Chondrocyte (in vitro differentiated cells): ENCODE data around the gene RALGPS1. TPM values are rescaled to one million over a fixed set of nuclear protein-coding genes. Genes with fewer than 3 reads are reported as not detected.

Experiments
- DNase-seq: peaks from one replicate; pipeline ENCODE4 v3.0.0; 2021; ENCODE audit warnings: mixed read lengths, low spot score
- H3K27ac Mint-ChIP-seq: one replicate; pipeline ENCODE4 v1.8.0; 2021; ENCODE audit warnings: mild to moderate bottlenecking, moderate library complexity, mixed read lengths; ENCODE audit not compliant: unreplicated experiment
- H3K27me3 Mint-ChIP-seq: 2 replicates; pipeline ENCODE4 v1.8.0; 2021; ENCODE audit warnings: low read depth, mixed read lengths
- H3K36me3 Mint-ChIP-seq: 2 replicates; pipeline ENCODE4 v1.8.0; 2021; ENCODE audit warnings: low read depth, mixed read lengths
- H3K4me1 Mint-ChIP-seq: 2 replicates; pipeline ENCODE4 v1.8.0; 2021; ENCODE audit warnings: low read depth, mild to moderate bottlenecking, mixed read lengths
- H3K4me3 Mint-ChIP-seq: one replicate; pipeline ENCODE4 v1.8.0; 2021; ENCODE audit warnings: mild to moderate bottlenecking, moderate library complexity, mixed read lengths; ENCODE audit not compliant: unreplicated experiment
- H3K9me3 Mint-ChIP-seq: 2 replicates; pipeline ENCODE4 v1.8.0; 2021; ENCODE audit warnings: low read depth, mixed read lengths
- CTCF ChIP-seq: fragments of 200-600 bp; sonication (generic); IDR thresholded peaks from 2 replicates; pipeline ENCODE4 v1.5.0; 2021; ENCODE audit warnings: antibody characterized with exemption, mild to moderate bottlenecking, moderate library complexity
- total RNA-seq: library from RNA; stranded (reverse); gene quantifications from 3 replicates; pipeline ENCODE4 v1.2.1, GENCODE V29; 2021

Gene RALGPS1
- total RNA-seq, 1 donor from 2014 or later: 8.1 TPM

GRCh38 chr9:127076860-127077643, 162.5 kb downstream of the RALGPS1 start:
- Mint-ChIP-seq H3K27ac (no peak overlapping the region), H3K27me3 (no peaks in the 10 kb centered on the region), H3K4me1 (peaks cover 13% of the 10 kb centered on the region), H3K4me3 (no peak overlapping the region), H3K36me3 (peaks cover 6% of the 10 kb centered on the region), H3K9me3 (peaks cover 12% of the 10 kb centered on the region)
- TF ChIP-seq CTCF: no peak
- DNase-seq: no peak

- Mint-ChIP-seq H3K4me3 (no peak overlapping the region), H3K27me3 (no peaks in the 10 kb centered on the region), H3K36me3 (peaks cover 6% of the 10 kb centered on the region), H3K27ac (no peak overlapping the region), H3K4me1 (peaks cover 13% of the 10 kb centered on the region), H3K9me3 (peaks cover 7% of the 10 kb centered on the region)
- no peak for TF ChIP-seq CTCF
- DNase-seq: no peak
Observed at GRCh38 chr9:127077644-127077946, 163.0 kb downstream of the RALGPS1 start.

- Mint-ChIP-seq H3K27ac (no peak overlapping the region), H3K4me1 (peaks cover 13% of the 10 kb centered on the region), H3K9me3 (peaks cover 4% of the 10 kb centered on the region), H3K4me3 (no peak overlapping the region), H3K36me3 (peaks cover 4% of the 10 kb centered on the region), H3K27me3 (no peaks in the 10 kb centered on the region)
- no peak for DNase-seq
- TF ChIP-seq CTCF: no peak
Observed at GRCh38 chr9:127078336-127078735, 163.8 kb downstream of the RALGPS1 start.

GRCh38 chr9:127078988-127079387, 164.4 kb downstream of the RALGPS1 start:
- H3K9me3 Mint-ChIP-seq: peaks cover 4% of the 10 kb centered on the region
- H3K27me3 Mint-ChIP-seq: no peaks in the 10 kb centered on the region
- no peak for DNase-seq
- no peak overlapping the region for H3K4me3 Mint-ChIP-seq
- no peak for TF ChIP-seq CTCF
- peaks cover 4% of the 10 kb centered on the region for H3K36me3 Mint-ChIP-seq
- no peak overlapping the region for H3K27ac Mint-ChIP-seq
- H3K4me1 Mint-ChIP-seq: peaks cover 13% of the 10 kb centered on the region

- Mint-ChIP-seq H3K4me3 (no peak overlapping the region), H3K4me1 (peaks cover 13% of the 10 kb centered on the region), H3K36me3 (peaks cover 4% of the 10 kb centered on the region), H3K27ac (no peak overlapping the region), H3K9me3 (peaks cover 4% of the 10 kb centered on the region), H3K27me3 (no peaks in the 10 kb centered on the region)
- no peak for TF ChIP-seq CTCF
- no peak for DNase-seq
Observed at GRCh38 chr9:127079446-127080140, 165.0 kb downstream of the RALGPS1 start.
